CD4-positive, CD25-positive, alpha-beta regulatory T cell (primary cell): ENCODE measurements around the gene ZNF710. TPM values are rescaled to one million over a fixed set of nuclear protein-coding genes. Genes with fewer than 3 reads are reported as not detected.

Experiments
- ATAC-seq, 2 donors: fragments of 150-1000 bp; cut with Tn5 transposase; one replicate each; pipeline ENCODE4 v1.10.0; 2021; ENCODE audit warnings: low read depth in 2 of 2, moderate number of reproducible peaks in 2 of 2, moderate library complexity in 1 of 2
- DNase-seq, 3 donors: peaks; one replicate each; pipeline versions ENCODE4 v3.0.0 to v3.0.0-alpha.2; 2012 to 2022; ENCODE audit warnings: mixed read lengths in 1 of 3
- H3K27ac ChIP-seq: one replicate; pipeline ENCODE4 v1.7.0; 2013; ENCODE audit warnings: mild to moderate bottlenecking, low read length; ENCODE audit not compliant: insufficient read depth, poor library complexity, severe bottlenecking
- H3K27me3 ChIP-seq: one replicate; pipeline ENCODE4 v1.7.0; 2013; ENCODE audit warnings: low read length; ENCODE audit not compliant: control insufficient read depth, insufficient read depth
- H3K36me3 ChIP-seq: one replicate; pipeline ENCODE4 v1.7.0; 2013; ENCODE audit warnings: mild to moderate bottlenecking, low read length, moderate library complexity; ENCODE audit not compliant: control insufficient read depth, insufficient read depth
- H3K4me1 ChIP-seq: 2 replicates; pipeline ENCODE4 v1.7.0; 2013; ENCODE audit warnings: mild to moderate bottlenecking, low read length; ENCODE audit not compliant: insufficient read depth, control insufficient read depth, poor library complexity, severe bottlenecking
- H3K4me3 ChIP-seq: one replicate; pipeline ENCODE4 v1.7.0; 2013; ENCODE audit warnings: low read depth, mild to moderate bottlenecking, low read length, moderate library complexity
- H3K9me3 ChIP-seq, 2 experiments: 1 replicate in 1 of 2; 2 replicates in 1 of 2; pipeline ENCODE4 v1.7.0; 2013; ENCODE audit warnings: low read length in 2 of 2, mild to moderate bottlenecking in 1 of 2, moderate library complexity in 1 of 2; ENCODE audit not compliant: control insufficient read depth in 2 of 2
- H3K27ac Mint-ChIP-seq, 3 donors: one replicate each; pipeline ENCODE4 v1.8.0; 2020 to 2022; ENCODE audit warnings: mild to moderate bottlenecking in 3 of 3, mixed read lengths in 3 of 3, moderate library complexity in 2 of 3
- H3K27me3 Mint-ChIP-seq: one replicate; pipeline ENCODE4 v1.8.0; 2022; ENCODE audit warnings: mild to moderate bottlenecking, mixed read lengths
- H3K36me3 Mint-ChIP-seq: one replicate; pipeline ENCODE4 v1.8.0; 2020; ENCODE audit warnings: mixed read lengths
- H3K4me1 Mint-ChIP-seq, 4 donors: one replicate each; pipeline ENCODE4 v1.8.0; 2020 to 2022; ENCODE audit warnings: mixed read lengths in 4 of 4, mild to moderate bottlenecking in 1 of 4
- H3K4me3 Mint-ChIP-seq, 4 donors: one replicate each; pipeline ENCODE4 v1.8.0; 2020 to 2022; ENCODE audit warnings: mild to moderate bottlenecking in 4 of 4, mixed read lengths in 4 of 4, moderate library complexity in 3 of 4
- H3K9me3 Mint-ChIP-seq, 7 donors: one replicate each; pipeline ENCODE4 v1.8.0; 2020 to 2022; ENCODE audit warnings: mixed read lengths in 7 of 7, mild to moderate bottlenecking in 3 of 7, moderate library complexity in 2 of 7
- polyA plus RNA-seq, 4 donors: library from polyadenylated mRNA; unstranded; fragments of 300-500 nt; fragmentation: Illumina TruSeq; gene quantifications; one replicate each; pipeline ENCODE4 v1.2.3, GENCODE V29; 2021
- total RNA-seq: library from RNA; stranded (reverse); gene quantifications from one replicate; pipeline ENCODE4 v1.2.3, GENCODE V29; 2022

The ZNF710 gene
- total and polyA plus RNA-seq, 5 donors from 2014 or later: 0.88 to 16.3 (median 2.1) TPM

GRCh38 chr15:90085565-90085964 lies 84.4 kb downstream of the ZNF710 start:
- Mint-ChIP-seq H3K4me1 (peaks cover 0 to 11% (median 8%) of the 10 kb centered on the region in 4 donors), H3K27ac (peak overlapping the region in 1 of 3 donors; percentile 29), H3K4me3 (no peak overlapping the region), H3K27me3 (no peaks in the 10 kb centered on the region), H3K36me3 (peaks cover 15% of the 10 kb centered on the region), H3K9me3 (no peaks in the 10 kb centered on the region)
- peaks cover 60% of the 10 kb centered on the region for H3K36me3 ChIP-seq
- H3K4me3 ChIP-seq: no peak overlapping the region
- H3K27ac ChIP-seq: no peak overlapping the region
- H3K9me3 ChIP-seq: no peaks in the 10 kb centered on the region
- ATAC-seq (no peak), DNase-seq (no peak)
- no peaks in the 10 kb centered on the region for H3K4me1 ChIP-seq
- H3K27me3 ChIP-seq: no peaks in the 10 kb centered on the region

GRCh38 chr15:90086868-90087268 lies 85.7 kb downstream of the ZNF710 start:
- H3K4me1 ChIP-seq: no peaks in the 10 kb centered on the region
- ATAC-seq: peak; percentile 56 to 71
- Mint-ChIP-seq H3K27me3 (no peaks in the 10 kb centered on the region), H3K9me3 (no peaks in the 10 kb centered on the region), H3K27ac (peak overlapping the region in 2 of 3 donors; percentile 48 to 88), H3K36me3 (peaks cover 22% of the 10 kb centered on the region), H3K4me3 (no peak overlapping the region), H3K4me1 (peaks cover 0 to 17% (median 8%) of the 10 kb centered on the region in 4 donors)
- H3K27ac ChIP-seq: no peak overlapping the region
- H3K9me3 ChIP-seq: no peaks in the 10 kb centered on the region
- peak in 2 of 3 donors; percentile 53 to 61 for DNase-seq
- no peak overlapping the region for H3K4me3 ChIP-seq
- peaks cover 60% of the 10 kb centered on the region for H3K36me3 ChIP-seq
- H3K27me3 ChIP-seq: no peaks in the 10 kb centered on the region

DNA sequence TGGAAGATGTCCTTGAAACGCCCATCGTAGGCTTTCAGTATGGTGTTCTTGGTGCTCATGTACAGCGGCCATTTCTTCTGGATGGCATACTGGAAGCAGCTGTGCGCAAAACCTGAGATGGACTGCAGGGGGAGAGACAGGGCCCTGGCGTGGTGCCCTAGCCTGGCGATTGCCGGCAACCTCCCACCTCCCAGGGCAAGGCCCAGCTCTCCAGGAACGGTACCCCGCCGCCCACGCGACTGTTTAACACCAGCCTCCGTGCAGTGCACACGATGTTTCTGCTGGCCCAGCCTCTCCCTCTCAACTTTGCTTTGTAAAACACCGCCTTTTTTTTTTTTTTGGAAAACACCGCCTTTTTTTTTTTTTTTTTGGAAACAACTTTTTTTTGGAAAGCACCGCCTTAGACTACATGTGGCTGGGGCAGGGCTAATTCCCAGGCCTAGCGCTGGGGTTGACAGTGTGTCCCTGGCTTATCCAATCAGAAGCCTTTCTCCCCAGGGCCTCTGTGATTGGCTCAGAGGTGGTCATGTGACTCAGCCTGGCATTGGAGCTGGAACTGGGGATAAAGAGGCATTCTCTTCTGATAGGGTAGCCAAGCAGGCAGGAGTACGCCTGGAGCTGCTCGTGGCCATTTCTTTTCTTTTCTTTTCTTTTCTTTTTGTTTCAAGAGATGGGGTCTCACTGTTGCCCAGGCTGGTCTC lies 86.5 kb downstream of the ZNF710 start:
- H3K27ac ChIP-seq: no peak overlapping the region
- no peak overlapping the region for H3K4me3 ChIP-seq
- peaks cover 0 to 19% (median 9%) of the 10 kb centered on the region in 4 donors for H3K4me1 Mint-ChIP-seq
- peaks cover 58% of the 10 kb centered on the region for H3K36me3 ChIP-seq
- DNase-seq (peak in 1 of 3 donors; percentile 42), ATAC-seq (peak; percentile 39 to 40)
- H3K27me3 Mint-ChIP-seq: no peaks in the 10 kb centered on the region
- no peaks in the 10 kb centered on the region for H3K27me3 ChIP-seq
- H3K27ac Mint-ChIP-seq: peak overlapping the region in 1 of 3 donors; percentile 71
- H3K9me3 ChIP-seq: no peaks in the 10 kb centered on the region
- H3K36me3 Mint-ChIP-seq: peaks cover 22% of the 10 kb centered on the region
- H3K4me3 Mint-ChIP-seq: no peak overlapping the region
- H3K4me1 ChIP-seq: no peaks in the 10 kb centered on the region
- H3K9me3 Mint-ChIP-seq: no peaks in the 10 kb centered on the region

DNA sequence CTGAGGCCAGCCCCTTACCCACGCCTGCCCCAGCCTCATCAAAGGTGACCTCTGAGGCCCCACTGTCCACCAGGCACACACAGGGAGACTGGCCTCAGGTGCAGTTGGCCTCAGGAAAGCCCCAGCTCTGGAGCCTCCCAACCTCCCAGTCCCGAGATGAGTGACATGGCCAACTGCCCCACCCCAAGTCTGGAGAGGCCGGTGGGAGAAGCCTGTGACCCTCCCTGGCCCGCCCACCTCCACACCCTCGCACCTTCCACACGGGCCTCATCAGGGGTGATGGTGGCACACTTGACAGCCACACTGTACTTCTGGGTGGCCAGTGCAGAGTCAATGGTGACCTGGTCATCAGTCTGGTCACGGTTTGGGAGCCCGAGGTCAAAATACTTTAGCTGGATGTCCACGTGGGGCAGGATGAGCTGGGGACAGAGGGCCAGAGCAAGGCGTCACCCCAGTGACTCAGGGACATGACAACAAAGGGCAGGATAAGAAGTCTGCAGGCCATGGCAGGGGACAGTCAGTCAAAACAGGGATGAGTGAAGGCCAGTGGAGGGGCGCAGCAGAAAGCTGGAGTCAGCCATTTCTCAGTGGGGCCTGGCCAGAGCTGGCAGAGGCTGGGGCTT lies 89.2 kb downstream of the ZNF710 start:
- Histone ChIP-seq H3K4me1 (peaks cover 4% of the 10 kb centered on the region), H3K36me3 (peaks cover 37% of the 10 kb centered on the region), H3K27me3 (no peaks in the 10 kb centered on the region), H3K9me3 (no peaks in the 10 kb centered on the region), H3K4me3 (no peak overlapping the region), H3K27ac (no peak overlapping the region)
- ATAC-seq (no peak), DNase-seq (no peak)
- Mint-ChIP-seq H3K9me3 (no peaks in the 10 kb centered on the region), H3K27ac (no peak overlapping the region), H3K27me3 (no peaks in the 10 kb centered on the region), H3K36me3 (peaks cover 19% of the 10 kb centered on the region), H3K4me1 (peaks cover 3 to 40% (median 15%) of the 10 kb centered on the region in 4 donors), H3K4me3 (no peak overlapping the region)

- H3K4me3 Mint-ChIP-seq: no peak overlapping the region
- Histone ChIP-seq H3K4me1 (peaks cover 12% of the 10 kb centered on the region), H3K27ac (no peak overlapping the region), H3K27me3 (no peaks in the 10 kb centered on the region), H3K9me3 (no peaks in the 10 kb centered on the region), H3K4me3 (no peak overlapping the region), H3K36me3 (peaks cover 32% of the 10 kb centered on the region)
- H3K27me3 Mint-ChIP-seq: no peaks in the 10 kb centered on the region
- H3K4me1 Mint-ChIP-seq: peaks cover 7 to 47% (median 17%) of the 10 kb centered on the region in 4 donors
- DNase-seq (no peak), ATAC-seq (no peak)
- peaks cover 19% of the 10 kb centered on the region for H3K36me3 Mint-ChIP-seq
- H3K9me3 Mint-ChIP-seq: no peaks in the 10 kb centered on the region
- H3K27ac Mint-ChIP-seq: no peak overlapping the region
These were observed 90.2 kb downstream of the ZNF710 start for GRCh38 chr15:90091156-90091931.

DNA sequence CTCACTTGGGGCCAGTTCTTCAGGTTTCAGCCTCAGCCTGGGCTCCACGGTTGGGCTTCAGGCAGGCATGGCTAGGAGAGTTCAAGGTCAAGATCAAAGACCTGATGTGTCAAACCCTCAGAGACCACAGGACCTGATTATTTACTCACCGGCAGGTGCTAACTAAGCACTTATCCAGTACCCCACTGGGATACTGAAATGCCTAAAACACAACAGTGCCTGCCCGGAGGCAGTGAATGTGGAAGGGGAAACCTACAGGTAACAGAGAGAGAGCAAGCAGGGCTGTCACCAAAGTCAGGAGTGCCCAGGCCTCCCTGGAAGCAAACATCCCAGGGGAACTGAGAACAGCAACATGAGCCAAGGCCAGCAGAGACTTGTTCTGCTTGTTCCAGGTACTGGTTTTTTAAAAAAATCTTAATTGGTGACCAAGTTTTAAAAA lies 94.4 kb downstream of the ZNF710 start:
- H3K4me1 ChIP-seq: peaks cover 54% of the 10 kb centered on the region
- peak in 1 of 3 donors; percentile 36 for DNase-seq

GRCh38 chr15:90097475-90097874 lies 96.4 kb downstream of the ZNF710 start:
- H3K36me3 Mint-ChIP-seq: no peaks in the 10 kb centered on the region
- peak overlapping the region; percentile 96 to 99 (median 98) for H3K27ac Mint-ChIP-seq
- peak overlapping the region; percentile 96 for H3K27ac ChIP-seq
- no peaks in the 10 kb centered on the region for H3K36me3 ChIP-seq
- H3K9me3 ChIP-seq: no peaks in the 10 kb centered on the region
- H3K4me1 ChIP-seq: peaks cover 66% of the 10 kb centered on the region
- DNase-seq: peak; percentile 41 to 95 (median 82)
- peak overlapping the region; percentile 86 for H3K4me3 ChIP-seq
- H3K4me3 Mint-ChIP-seq: peak overlapping the region; percentile 53 to 80 (median 78)
- peaks cover 0 to 1% (median 0%) of the 10 kb centered on the region in 7 donors for H3K9me3 Mint-ChIP-seq
- H3K4me1 Mint-ChIP-seq: peaks cover 11 to 81% (median 52%) of the 10 kb centered on the region in 4 donors
- ATAC-seq: peak; percentile 75 to 76
- H3K27me3 ChIP-seq: no peaks in the 10 kb centered on the region
- no peaks in the 10 kb centered on the region for H3K27me3 Mint-ChIP-seq

More for the DNA sequence above, 94.4 kb downstream of the ZNF710 start:
- H3K9me3 ChIP-seq: no peaks in the 10 kb centered on the region
- H3K36me3 ChIP-seq: peaks cover 5% of the 10 kb centered on the region
- peaks cover 11 to 78% (median 47%) of the 10 kb centered on the region in 4 donors for H3K4me1 Mint-ChIP-seq
- peak overlapping the region; percentile 44 to 82 (median 62) for H3K4me3 Mint-ChIP-seq
- ATAC-seq: no peak
- peak overlapping the region; percentile 2 for H3K4me3 ChIP-seq
- no peaks in the 10 kb centered on the region for H3K27me3 Mint-ChIP-seq
- peaks cover 0 to 1% (median 0%) of the 10 kb centered on the region in 7 donors for H3K9me3 Mint-ChIP-seq
- peak overlapping the region; percentile 96 for H3K27ac ChIP-seq
- H3K27me3 ChIP-seq: no peaks in the 10 kb centered on the region
- H3K27ac Mint-ChIP-seq: peak overlapping the region; percentile 90 to 99 (median 90)
- H3K36me3 Mint-ChIP-seq: peaks cover 7% of the 10 kb centered on the region
